Ovary (tissue), 9 donors: ENCODE measurements around the gene SLC16A3. TPM values are rescaled to one million over a fixed set of nuclear protein-coding genes. Genes with fewer than 3 reads are reported as not detected.
A peak's percentile ranks its signal among the peaks of the same experiment; 100 is the strongest.

Source experiments
- DNase-seq, 5 donors: peaks; one replicate each; pipeline ENCODE4 v3.0.0-alpha.2; 2019 to 2020
- H3K27ac ChIP-seq, 2 donors: fragments of 200-600 bp; one replicate each; pipeline versions ENCODE4 v1.5.1 to v1.8.0; 2019 to 2022
- H3K27me3 ChIP-seq: fragments of 200-600 bp; one replicate; pipeline ENCODE4 v1.8.0; 2022
- H3K36me3 ChIP-seq: fragments of 200-600 bp; sonication (generic); one replicate; pipeline ENCODE4 v1.5.1; 2019
- H3K4me1 ChIP-seq: one replicate; pipeline ENCODE4 v1.8.1; 2013; ENCODE audit warnings: mild to moderate bottlenecking, moderate library complexity; ENCODE audit not compliant: insufficient read depth
- H3K4me3 ChIP-seq: fragments of 200-600 bp; sonication (generic); one replicate; pipeline ENCODE4 v1.5.1; 2017
- H3K9me3 ChIP-seq, 2 donors: fragments of 200-600 bp in 1 of 2; sonication (generic) in 1 of 2; one replicate each; pipeline versions ENCODE4 v1.5.1 to v1.8.1; 2013 to 2019; ENCODE audit warnings: mild to moderate bottlenecking in 1 of 2, moderate library complexity in 1 of 2
- EP300 ChIP-seq: sonication (generic); formaldehyde crosslinking; IDR thresholded peaks from one replicate; pipeline ENCODE4 v1.6.1; 2017; ENCODE audit warnings: antibody characterized with exemption
- POLR2A ChIP-seq: fragments of 450-650 bp; IDR thresholded peaks from one replicate; pipeline ENCODE4 v1.6.1; 2017; ENCODE audit warnings: antibody characterized with exemption, mild to moderate bottlenecking, moderate library complexity
- WGBS, 3 donors: extraction: QIAGEN DNeasy Blood & Tissue Kit in 1 of 3; methylation state at CpG; one replicate each; pipeline versions ENCODE4 v1.1.5 to v1.1.7; 2013 to 2017; 5-methylcytosine and 5-hydroxymethylcytosine counted together
- intact Hi-C, 4 donors: fragments of 100-400 bp; cut with DNase I; formaldehyde crosslinking; loops; one replicate each; pipeline versions ENCODE4 v1.11.0 to v1.15.1; 2022 to 2023
- polyA plus RNA-seq, 2 donors: library from polyadenylated mRNA; stranded (reverse); fragments of 200-250 nt in 1 of 2; fragments of 350-450 nt in 1 of 2; fragmentation: Illumina TruSeq in 1 of 2; extraction: RNeasy Lipid Tissue Mini Kit (QIAGEN cat#74804) in 1 of 2; gene quantifications; one replicate each; pipeline ENCODE4 v1.2.3, GENCODE V29; 2013 to 2014
- total RNA-seq, 7 donors: library from RNA; depleted of rRNA in 2 of 7; stranded (reverse); fragments of >200 nt in 2 of 7; fragmentation: NEBNext Ultra II Directional in 3 of 7; extraction: Animal tissue kit (Norgen Biotek cat#: 25700) in 3 of 7; gene quantifications; one replicate each; pipeline versions ENCODE4 v1.1.0 to v1.2.4, GENCODE V29; 2016 to 2023
- TF ChIP-seq, protein P1 (sequence below), 3 donors: fragments of 450-650 bp in 2 of 3; fragments of 200-600 bp in 1 of 3; IDR thresholded peaks; one replicate each; pipeline versions ENCODE4 v1.5.1 to v1.8.0; 2016 to 2022; ENCODE audit warnings: antibody characterized with exemption in 3 of 3, mild to moderate bottlenecking in 1 of 3
- donor health status: DM: no; HTN: no; CAD: no; lungs with moderate emphysema.
- donor health status: DM: no; HTN: no; CAD: no.
- donor health status: Bipolar disorder and iron deficiency.
- donor health status: DM: yes; HTN: yes; CAD: no.
- donor health status: DM: no; HTN: no; CAD: no.
- donor health status: DM: yes; HTN: yes; CAD: no.

SLC16A3 gene
- total and polyA plus RNA-seq, 9 donors, result 3.5 to 23.2 (median 15.8) TPM

DNA sequence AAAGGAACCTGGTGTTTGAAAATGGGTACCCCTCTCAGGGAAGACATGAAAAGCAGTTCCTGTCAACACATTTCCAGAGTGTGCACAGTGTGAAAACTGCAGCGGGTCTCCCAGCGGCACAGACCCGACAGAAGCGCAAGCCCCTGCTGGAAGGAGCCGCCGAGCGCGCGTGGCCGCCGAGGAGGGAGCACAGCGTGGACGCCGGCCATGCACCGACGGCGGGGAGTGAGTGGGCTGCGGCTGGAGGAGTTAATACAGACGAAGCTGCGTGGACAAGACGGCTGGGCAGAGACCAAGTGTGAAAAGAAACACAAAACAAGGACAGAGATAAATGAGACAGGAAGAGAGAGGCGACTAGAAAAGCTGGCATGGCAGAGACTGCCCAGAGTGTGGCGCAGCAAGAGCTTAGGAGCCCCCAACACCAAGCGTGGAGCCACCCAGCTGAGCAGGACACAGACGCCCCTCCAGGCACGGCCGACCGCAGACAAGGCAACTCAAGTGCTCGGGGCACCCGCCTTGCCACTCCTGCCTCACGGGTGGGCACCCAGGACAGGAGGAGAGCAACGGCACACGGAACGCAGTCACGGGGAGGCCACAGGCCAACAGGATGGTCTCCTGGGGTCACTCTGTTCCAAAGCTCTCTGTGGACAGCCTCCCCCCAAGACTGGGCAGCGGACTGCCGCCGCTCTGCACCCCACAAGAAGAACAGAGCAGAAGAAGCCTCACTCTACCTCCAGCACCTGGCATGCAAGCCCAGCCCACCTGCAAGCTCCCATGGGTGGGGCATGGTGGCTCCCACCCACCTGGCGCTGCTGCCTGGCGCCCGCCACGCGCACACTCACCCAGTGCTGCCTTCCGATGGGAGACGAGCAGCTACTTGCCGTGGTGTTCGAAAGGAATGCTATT is 16.5 kb downstream of the SLC16A3 start:
- intact Hi-C loops, result loop anchor here in 1 of 4 donors (10.0 kb wide), 1 partner anchor 79 kb away; no protein-coding TSS in a partner anchor
- TF ChIP-seq POLR2A (no peak), EP300 (no peak)
- TF ChIP-seq, protein P1, sequence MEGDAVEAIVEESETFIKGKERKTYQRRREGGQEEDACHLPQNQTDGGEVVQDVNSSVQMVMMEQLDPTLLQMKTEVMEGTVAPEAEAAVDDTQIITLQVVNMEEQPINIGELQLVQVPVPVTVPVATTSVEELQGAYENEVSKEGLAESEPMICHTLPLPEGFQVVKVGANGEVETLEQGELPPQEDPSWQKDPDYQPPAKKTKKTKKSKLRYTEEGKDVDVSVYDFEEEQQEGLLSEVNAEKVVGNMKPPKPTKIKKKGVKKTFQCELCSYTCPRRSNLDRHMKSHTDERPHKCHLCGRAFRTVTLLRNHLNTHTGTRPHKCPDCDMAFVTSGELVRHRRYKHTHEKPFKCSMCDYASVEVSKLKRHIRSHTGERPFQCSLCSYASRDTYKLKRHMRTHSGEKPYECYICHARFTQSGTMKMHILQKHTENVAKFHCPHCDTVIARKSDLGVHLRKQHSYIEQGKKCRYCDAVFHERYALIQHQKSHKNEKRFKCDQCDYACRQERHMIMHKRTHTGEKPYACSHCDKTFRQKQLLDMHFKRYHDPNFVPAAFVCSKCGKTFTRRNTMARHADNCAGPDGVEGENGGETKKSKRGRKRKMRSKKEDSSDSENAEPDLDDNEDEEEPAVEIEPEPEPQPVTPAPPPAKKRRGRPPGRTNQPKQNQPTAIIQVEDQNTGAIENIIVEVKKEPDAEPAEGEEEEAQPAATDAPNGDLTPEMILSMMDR (IDR thresholded peaks at IDR 0.05), result no peak
- Histone ChIP-seq H3K27me3 (no peaks in the 10 kb centered on the region), H3K4me1 (peaks cover 35% of the 10 kb centered on the region), H3K4me3 (no peak overlapping the region), H3K27ac (peak overlapping the region in 1 of 2 donors; percentile 17), H3K36me3 (no peaks in the 10 kb centered on the region), H3K9me3 (no peaks in the 10 kb centered on the region)
- peak in 2 of 5 donors; percentile 37 to 47 for DNase-seq
- 67 to 71% (median 68%) methylated on average over 47 of the region's 47 CpGs for WGBS, 3 donors

DNA sequence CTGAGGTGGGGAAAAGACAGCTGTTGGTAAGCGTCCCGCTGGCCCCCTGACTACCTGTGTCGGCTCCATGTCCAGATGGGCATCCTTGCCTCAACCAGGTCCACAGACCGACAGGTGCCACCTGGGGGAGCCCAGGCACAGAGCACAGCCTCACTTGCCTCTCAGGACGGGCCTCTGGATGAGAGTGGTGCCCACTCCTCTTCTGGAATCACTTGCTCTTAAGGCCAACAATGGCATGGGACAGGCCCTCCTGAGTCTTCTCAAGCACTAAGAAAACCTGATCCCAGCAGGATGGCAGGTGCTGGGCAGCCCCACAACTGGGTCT is 17.2 kb downstream of the SLC16A3 start:
- intact Hi-C loops, result loop anchor here in 1 of 4 donors (10.0 kb wide), 1 partner anchor 79 kb away; no protein-coding TSS in a partner anchor
- no peak for DNase-seq
- WGBS, 3 donors, result 93 to 97% (median 95%) methylated on average over 5 of the region's 5 CpGs

DNA sequence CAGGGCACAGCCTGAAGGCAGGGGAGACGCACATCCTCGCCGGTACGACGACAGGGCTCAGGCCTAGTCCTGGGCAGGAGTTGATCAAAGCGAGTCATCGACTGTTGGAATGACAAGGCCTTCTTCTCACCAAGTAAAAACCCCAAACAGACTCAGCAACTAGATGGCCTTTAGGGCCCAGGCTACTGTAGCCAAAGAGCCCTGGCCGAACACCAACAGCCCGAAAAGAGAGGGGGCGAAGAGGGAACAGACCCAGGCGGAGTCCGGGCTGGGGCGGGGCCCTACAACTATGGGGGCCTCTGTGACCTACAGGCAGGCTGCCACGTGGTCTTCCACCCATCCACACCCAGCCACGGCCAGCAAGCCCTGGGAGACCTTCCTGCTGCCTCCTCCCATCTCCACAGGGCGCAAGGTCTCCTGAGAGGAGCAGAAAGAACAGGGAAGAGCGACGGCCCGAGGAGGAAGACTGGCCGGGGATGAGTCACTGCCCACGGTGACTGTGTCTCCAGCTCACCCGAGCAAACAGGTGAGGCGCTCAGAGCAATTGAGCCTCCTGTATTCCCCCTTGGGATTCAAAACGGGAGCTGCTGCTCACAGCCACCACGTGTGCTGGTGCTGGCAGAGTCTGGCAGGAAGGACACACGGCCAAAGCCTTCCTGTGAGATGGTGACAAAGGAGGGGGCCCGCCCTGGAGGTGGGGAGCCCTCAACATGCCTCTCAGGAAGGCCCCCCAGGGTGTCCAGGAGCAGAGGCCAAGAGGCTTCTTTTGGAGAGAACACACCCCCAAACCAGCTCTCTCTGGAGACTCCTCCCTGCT is 17.7 kb downstream of the SLC16A3 start:
- Histone ChIP-seq H3K9me3 (no peaks in the 10 kb centered on the region), H3K4me1 (peaks cover 23% of the 10 kb centered on the region), H3K27me3 (no peaks in the 10 kb centered on the region), H3K27ac (peak overlapping the region in 1 of 2 donors; percentile 60), H3K4me3 (no peak overlapping the region), H3K36me3 (no peaks in the 10 kb centered on the region)
- DNase-seq, result peak; percentile 54 to 79 (median 67)
- TF ChIP-seq, protein P1 (IDR thresholded peaks at IDR 0.05), result no peak
- no peak for TF ChIP-seq POLR2A
- no peak for TF ChIP-seq EP300
- WGBS, 3 donors, result 46 to 53% (median 50%) methylated on average over 23 to 27 of the region's 27 CpGs
- intact Hi-C loops, result loop anchor here in 1 of 4 donors (10.0 kb wide), 1 partner anchor 78 kb away; no protein-coding TSS in a partner anchor

More for the DNA sequence above, 17.2 kb downstream of the SLC16A3 start:
- Histone ChIP-seq H3K4me1 (peaks cover 29% of the 10 kb centered on the region), H3K9me3 (no peaks in the 10 kb centered on the region), H3K27me3 (no peaks in the 10 kb centered on the region), H3K4me3 (no peak overlapping the region), H3K36me3 (no peaks in the 10 kb centered on the region), H3K27ac (peak overlapping the region in 1 of 2 donors; percentile 60)
- no peak for TF ChIP-seq EP300
- TF ChIP-seq POLR2A, result no peak
- TF ChIP-seq, protein P1 (IDR thresholded peaks at IDR 0.05), result no peak

DNA sequence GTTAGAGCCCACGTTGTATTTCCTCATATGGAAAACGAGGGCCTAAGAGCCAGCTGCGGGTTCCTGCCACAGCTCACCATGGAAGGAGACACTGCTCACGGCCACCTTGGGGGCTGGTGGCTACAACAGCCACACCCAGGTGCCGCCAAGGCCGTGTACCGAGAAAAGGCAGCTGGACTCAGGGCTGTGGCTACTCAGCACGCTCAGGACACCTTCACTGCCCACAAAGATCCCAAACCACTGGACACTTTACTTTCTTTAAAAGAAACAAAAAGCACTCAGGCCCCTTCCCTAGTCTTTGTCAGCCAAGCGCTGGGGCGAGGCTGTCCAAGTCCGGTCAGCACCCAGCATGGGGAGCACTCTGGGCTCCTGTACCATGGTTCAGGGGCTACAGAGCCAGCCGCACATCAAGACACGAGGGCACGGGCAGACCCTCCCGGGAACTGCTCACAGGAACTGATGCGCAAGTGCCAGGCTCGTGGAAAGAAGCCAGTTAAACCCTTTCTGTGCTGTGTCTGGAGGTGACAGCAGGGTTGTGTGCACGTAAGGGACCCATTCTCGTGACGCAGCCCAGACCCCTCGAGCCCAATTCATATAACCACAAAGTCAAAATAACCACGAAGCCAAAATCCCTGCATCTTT is 18.5 kb downstream of the SLC16A3 start:
- 57 to 65% (median 64%) methylated on average over 22 of the region's 22 CpGs for WGBS, 3 donors
- intact Hi-C loops, result loop anchor here in 1 of 4 donors (10.0 kb wide), 1 partner anchor 77 kb away; no protein-coding TSS in a partner anchor
- no peak for TF ChIP-seq POLR2A
- no peak for TF ChIP-seq EP300
- TF ChIP-seq, protein P1 (IDR thresholded peaks at IDR 0.05), result no peak
- no peaks in the 10 kb centered on the region for H3K9me3 ChIP-seq
- H3K4me1 ChIP-seq, result peaks cover 16% of the 10 kb centered on the region
- H3K27ac ChIP-seq, result peak overlapping the region in 1 of 2 donors; percentile 60
- DNase-seq, result no peak
- no peak overlapping the region for H3K4me3 ChIP-seq
- no peaks in the 10 kb centered on the region for H3K36me3 ChIP-seq
- H3K27me3 ChIP-seq, result no peaks in the 10 kb centered on the region
